ENCODE results near the gene QSOX1.

QSOX1 gene

GRCh38 chr1:180215856-180216625, 61.4 kb downstream of the QSOX1 start:
- DNase-seq, result no peak

GRCh38 chr1:180217006-180217405, 62.3 kb downstream of the QSOX1 start:
- no peak for DNase-seq

GRCh38 chr1:180218806-180219765, 64.4 kb downstream of the QSOX1 start:
- DNase-seq, result no peak

- no peak for DNase-seq
Observed at GRCh38 chr1:180219776-180220175, 65.1 kb downstream of the QSOX1 start.

GRCh38 chr1:180221462-180221861, 66.8 kb downstream of the QSOX1 start:
- DNase-seq, result no peak

GRCh38 chr1:180224902-180225301, 70.2 kb downstream of the QSOX1 start:
- DNase-seq, result no peak

- DNase-seq, result no peak
Observed at GRCh38 chr1:180225403-180225802, 70.7 kb downstream of the QSOX1 start.

- no peak for DNase-seq
Observed at GRCh38 chr1:180227861-180228647, 73.4 kb downstream of the QSOX1 start.

GRCh38 chr1:180228648-180229482, 74.2 kb downstream of the QSOX1 start:
- DNase-seq, result no peak

GRCh38 chr1:180229483-180230415, 75.1 kb downstream of the QSOX1 start, which contains the start of gene LHX4:
Gene LHX4 (plus strand): TSS chr1:180230264. CDS start chr1:180230530, 266 bp downstream.
- DNase-seq, result peak; percentile 93

GRCh38 chr1:180230416-180230790, 75.7 kb downstream of the QSOX1 start:
- DNase-seq, result no peak

- DNase-seq, result peak; percentile 71
Observed at GRCh38 chr1:180230791-180231505, 76.3 kb downstream of the QSOX1 start.

GRCh38 chr1:180231506-180231921, 76.8 kb downstream of the QSOX1 start:
- peak; percentile 92 for DNase-seq

GRCh38 chr1:180231936-180232335, 77.3 kb downstream of the QSOX1 start:
- DNase-seq, result no peak

- no peak for DNase-seq
Observed at GRCh38 chr1:180232521-180233043, 77.9 kb downstream of the QSOX1 start.

GRCh38 chr1:180233191-180234011, 78.7 kb downstream of the QSOX1 start:
- no peak for DNase-seq

- DNase-seq, result no peak
Observed at GRCh38 chr1:180234369-180235076, 79.9 kb downstream of the QSOX1 start.

- no peak for DNase-seq
Observed at GRCh38 chr1:180235077-180235501, 80.4 kb downstream of the QSOX1 start.
